ENCODE results near the gene KRT83. TPM values are rescaled to one million over a fixed set of nuclear protein-coding genes. Genes with fewer than 3 reads are reported as not detected.
A peak's percentile ranks its signal among the peaks of the same experiment; 100 is the strongest.

KRT83 gene
- polyA plus RNA-seq, 1 of the 3 experiments (the other 2 are of a cell fraction): 0.03 TPM

- no peaks in the 10 kb centered on the region for H3K27me3 ChIP-seq (ENCODE audit: insufficient read depth)
- H3F3A ChIP-seq (replicated peaks; ENCODE audit: insufficient read depth): peaks cover 41% of the 10 kb centered on the region
- H3K36me3 ChIP-seq (replicated peaks in 1 of 2; ENCODE audit: control insufficient read depth in 1 of 2, insufficient read depth in 2 of 2, low read length in 1 of 2): no peaks in the 10 kb centered on the region
- ChIA-PET POLR2A (no interaction called here), CTCF (interaction anchor here (1.4 to 2.2 kb wide), 6 partner anchors 22 to 71 kb away, joined by 3 to 9 read pairs (median 6); no protein-coding TSS in a partner anchor)
- peak overlapping the region in 1 of 2 experiments; percentile 58; a peak in 2 of 4 replicates for H3K27ac ChIP-seq (ENCODE audit: low read depth in 2 of 2, low read length in 1 of 2)
- no peak overlapping the region for H3K4me3 ChIP-seq (ENCODE audit: low read depth in 2 of 2, low read length in 1 of 2)
- H3K9ac ChIP-seq: peak overlapping the region; percentile 2; the same call in 1 of the 2 replicates
- H3K79me2 ChIP-seq (ENCODE audit: insufficient read depth): no peaks in the 10 kb centered on the region
- H4K20me1 ChIP-seq (ENCODE audit: insufficient read depth): no peaks in the 10 kb centered on the region
- H3K4me1 ChIP-seq (ENCODE audit: control insufficient read depth in 1 of 2, insufficient read depth in 2 of 2, low read depth in 1 of 2, low read length in 1 of 2): peaks cover 0 to 26% of the 10 kb centered on the region in 2 experiments; a peak in 3 of 4 replicates
- H3K9me2 ChIP-seq: no peaks in the 10 kb centered on the region
- H2AFZ ChIP-seq (ENCODE audit: low read depth): no peak overlapping the region
- WGBS (ENCODE audit: low lambda C conversion rate): 52% methylated on average over 4 of the region's 4 CpGs
- H3K4me2 ChIP-seq: 0 out of 2 replicates have a peak overlapping the region, but pooled peaks have one; percentile 2
- no peak for DNase-seq
- no peaks in the 10 kb centered on the region for H3K9me3 ChIP-seq
- TF ChIP-seq TCF12 (IDR thresholded peaks at IDR 0.05) (no peak), GABPA (IDR thresholded peaks at IDR 0.05; ENCODE audit: low read depth) (no peak), ELF1 (IDR thresholded peaks at IDR 0.05) (no peak), MXI1 (IDR thresholded peaks at IDR 0.05; ENCODE audit: low read depth, low read length) (no peak), TEAD4 (IDR thresholded peaks at IDR 0.05; ENCODE audit: borderline replicate concordance, insufficient read depth) (no peak)
Observed at GRCh38 chr12:52284562-52285171, 36.5 kb downstream of the KRT83 start.

- H3K9me2 ChIP-seq: no peaks in the 10 kb centered on the region
- H3K79me2 ChIP-seq (ENCODE audit: insufficient read depth): no peaks in the 10 kb centered on the region
- ChIA-PET CTCF (interaction anchor here (1.3 to 8.2 kb wide), 12 partner anchors 9 to 126 kb away, joined by 3 to 80 read pairs (median 14); no protein-coding TSS in a partner anchor), POLR2A (no interaction called here)
- no peaks in the 10 kb centered on the region for H3K9me3 ChIP-seq
- peak overlapping the region; percentile 71 for H3K9ac ChIP-seq
- H3K4me1 ChIP-seq (ENCODE audit: control insufficient read depth in 1 of 2, insufficient read depth in 2 of 2, low read depth in 1 of 2, low read length in 1 of 2): peaks cover 11 to 37% of the 10 kb centered on the region in 2 experiments; a peak in 3 of 4 replicates
- no peaks in the 10 kb centered on the region for H3K27me3 ChIP-seq (ENCODE audit: insufficient read depth)
- peak overlapping the region; percentile 62 to 97; a peak in 3 of 4 replicates for H3K27ac ChIP-seq (ENCODE audit: low read depth in 2 of 2, low read length in 1 of 2)
- 0% methylated on average over 4 of the region's 4 CpGs for WGBS (ENCODE audit: low lambda C conversion rate)
- no peak overlapping the region for H2AFZ ChIP-seq (ENCODE audit: low read depth)
- H3K4me3 ChIP-seq (ENCODE audit: low read depth in 2 of 2, low read length in 1 of 2): no peak overlapping the region
- H3K4me2 ChIP-seq: peak overlapping the region; percentile 67
- peaks cover 47% of the 10 kb centered on the region for H3F3A ChIP-seq (replicated peaks; ENCODE audit: insufficient read depth)
- no peaks in the 10 kb centered on the region for H4K20me1 ChIP-seq (ENCODE audit: insufficient read depth)
- DNase-seq: no peak
- H3K36me3 ChIP-seq (replicated peaks in 1 of 2; ENCODE audit: control insufficient read depth in 1 of 2, insufficient read depth in 2 of 2, low read length in 1 of 2): no peaks in the 10 kb centered on the region
- no peak for TF ChIP-seq MEF2A (IDR thresholded peaks at IDR 0.05; ENCODE audit: borderline replicate concordance, low read depth)
- TF ChIP-seq ELF1 (IDR thresholded peaks at IDR 0.05): no peak
- peak; percentile 10; the same call in 1 of the 2 replicates for TF ChIP-seq ZBTB33 (IDR thresholded peaks at IDR 0.05; ENCODE audit: borderline replicate concordance, low read depth)
- TF ChIP-seq USF2 (IDR thresholded peaks at IDR 0.05; ENCODE audit: borderline replicate concordance, low read depth, low read length): no peak
- peak; percentile 84; the same call in 1 of the 2 replicates for TF ChIP-seq TEAD4 (IDR thresholded peaks at IDR 0.05; ENCODE audit: borderline replicate concordance, insufficient read depth)
- no peak for TF ChIP-seq NRF1 (IDR thresholded peaks at IDR 0.05; ENCODE audit: low read depth, low read length)
- no peak for TF ChIP-seq GABPA (IDR thresholded peaks at IDR 0.05; ENCODE audit: low read depth)
- peak; percentile 85 for TF ChIP-seq RXRA (IDR thresholded peaks at IDR 0.05; ENCODE audit: borderline replicate concordance, low read depth)
- TF ChIP-seq CTCF (IDR thresholded peaks at IDR 0.05): no peak
- peak; percentile 67; the same call in 1 of the 2 replicates for TF ChIP-seq MAX (IDR thresholded peaks at IDR 0.05; ENCODE audit: low read depth)
- TF ChIP-seq YY1 (IDR thresholded peaks at IDR 0.05; ENCODE audit: low read depth): 0 out of 2 replicates have a peak, but pooled peaks have one; percentile 20
- TF ChIP-seq GATA2 (CRISPR knock-in tag; IDR thresholded peaks at IDR 0.05): no peak
- TF ChIP-seq TCF12 (IDR thresholded peaks at IDR 0.05): peak; percentile 83
- TF ChIP-seq EP300 (IDR thresholded peaks at IDR 0.05; ENCODE audit: borderline replicate concordance in 1 of 2, low read depth in 1 of 2, low read length in 1 of 2): peak in 1 of 2 experiments; percentile 87; a peak in 2 of 4 replicates
- TF ChIP-seq EZH2phosphoT487 (IDR thresholded peaks at IDR 0.05; ENCODE audit: borderline replicate concordance, low read depth): no peak
- no peak for TF ChIP-seq SMC3 (IDR thresholded peaks at IDR 0.05; ENCODE audit: low read depth, low read length)
- peak; percentile 58; the same call in 1 of the 2 replicates for TF ChIP-seq POLR2AphosphoS5 (IDR thresholded peaks at IDR 0.05; ENCODE audit: low read depth, low read length)
- no peak for TF ChIP-seq RFX5 (IDR thresholded peaks at IDR 0.05; ENCODE audit: low read length)
- no peak for TF ChIP-seq TAF1 (IDR thresholded peaks at IDR 0.05; ENCODE audit: borderline replicate concordance, low read depth, low read length)
Observed at GRCh38 chr12:52280796-52281560, 40.2 kb downstream of the KRT83 start.

Data from SK-N-SH (cell line).